GM19239 (cell line): ENCODE measurements around the gene EXD3.
"Not testable (repeated sequence)": the region's sequence is repeated elsewhere in the genome, so short reads cannot be mapped to it uniquely, and the experiment has no call there.

ENCODE experiments used
- DNase-seq: peaks from one replicate; pipeline ENCODE4 v3.0.0; 2011; ENCODE audit warnings: low spot score; ENCODE audit not compliant: insufficient read length
- FAIRE-seq: peaks from 2 replicates; lab custom pipeline; 2011; peaks lifted over from hg19 to GRCh38; lab: Jason Lieb, UNC

The EXD3 gene

GRCh38 chr9:137353223-137354152 lies 69.5 kb downstream of the EXD3 start:
- FAIRE-seq (no peak), DNase-seq (no peak)

GRCh38 chr9:137352511-137353222 lies 70.3 kb downstream of the EXD3 start:
- FAIRE-seq (no peak), DNase-seq (no peak)

- no peak for DNase-seq
- no peak for FAIRE-seq
Measured at GRCh38 chr9:137351781-137352501, 71.0 kb downstream of the EXD3 start.

GRCh38 chr9:137350696-137351584 lies 72.0 kb downstream of the EXD3 start:
- FAIRE-seq (no peak), DNase-seq (no peak)

- DNase-seq: no peak
Measured at GRCh38 chr9:137349471-137350033, 73.4 kb downstream of the EXD3 start.

GRCh38 chr9:137348769-137349470 lies 74.0 kb downstream of the EXD3 start:
- DNase-seq (no peak), FAIRE-seq (no peak)

More at GRCh38 chr9:137349471-137350033, 73.4 kb downstream of the EXD3 start:
- FAIRE-seq: no peak

- FAIRE-seq: no peak
- DNase-seq: no peak
Measured at GRCh38 chr9:137347928-137348327, 75.0 kb downstream of the EXD3 start.

GRCh38 chr9:137342482-137342881 lies 80.5 kb downstream of the EXD3 start:
- no peak for FAIRE-seq
- DNase-seq: no peak

GRCh38 chr9:137341227-137341626 lies 81.7 kb downstream of the EXD3 start:
- FAIRE-seq (no peak), DNase-seq (no peak)

- FAIRE-seq, DNase-seq: not testable (repeated sequence)
Measured at GRCh38 chr9:137339908-137340462, 83.0 kb downstream of the EXD3 start.

GRCh38 chr9:137339045-137339907 lies 83.7 kb downstream of the EXD3 start:
- no peak for DNase-seq
- FAIRE-seq: no peak

GRCh38 chr9:137336735-137337134 lies 86.2 kb downstream of the EXD3 start:
- no peak for FAIRE-seq
- DNase-seq: no peak

- DNase-seq (no peak), FAIRE-seq (no peak)
Measured at GRCh38 chr9:137333016-137333671, 89.8 kb downstream of the EXD3 start.

GRCh38 chr9:137331929-137332328 lies 91.0 kb downstream of the EXD3 start:
- no peak for DNase-seq
- no peak for FAIRE-seq

- DNase-seq: no peak
- no peak for FAIRE-seq
Measured at GRCh38 chr9:137330689-137331088, 92.3 kb downstream of the EXD3 start.

GRCh38 chr9:137329590-137329989 lies 93.4 kb downstream of the EXD3 start:
- not testable (repeated sequence) for FAIRE-seq, DNase-seq
